Measurements from ENCODE around the gene CCL25. TPM values are rescaled to one million over a fixed set of nuclear protein-coding genes. Genes with fewer than 3 reads are reported as not detected.

CCL25 gene
- total RNA-seq, 1 experiment from 2014 or later: not detected

- Histone ChIP-seq H3K4me3 (replicated peaks in 1 of 2; ENCODE audit: low read depth in 1 of 2, low read length in 2 of 2) (no peak overlapping the region), H3K9ac (ENCODE audit: low read length) (no peak overlapping the region), H3K27ac (ENCODE audit: low read depth, low read length) (no peak overlapping the region), H3K9me3 (ENCODE audit: control insufficient read depth in 1 of 2, insufficient read depth in 1 of 2, low read depth in 1 of 2, low read length in 2 of 2) (no peaks in the 10 kb centered on the region), H3K9me2 (ENCODE audit: insufficient read depth) (no peaks in the 10 kb centered on the region), H4K20me1 (ENCODE audit: insufficient read depth) (no peaks in the 10 kb centered on the region), H2AFZ (ENCODE audit: low read depth, low read length, poor library complexity, severe bottlenecking) (no peak overlapping the region), H3K79me2 (ENCODE audit: insufficient read depth, low read length) (no peaks in the 10 kb centered on the region), H3K4me1 (ENCODE audit: control insufficient read depth in 1 of 2, insufficient read depth in 2 of 2, low read length in 2 of 2) (peaks cover 4 to 10% of the 10 kb centered on the region in 2 experiments; a peak in 3 of 4 replicates), H3K4me2 (ENCODE audit: low read length) (peak overlapping the region; percentile 57; the same call in 1 of the 2 replicates), H3K27me3 (ENCODE audit: insufficient read depth, low read length) (no peaks in the 10 kb centered on the region), H3K36me3 (ENCODE audit: control insufficient read depth in 1 of 2, insufficient read depth in 2 of 2, low read length in 2 of 2) (no peaks in the 10 kb centered on the region)
- DNase-seq (ENCODE audit: low read depth, low spot score) (no peak), ATAC-seq (no peak)
- intact Hi-C loops (cut with micrococcal nuclease): no loop called here
- ChIA-PET RAD21 (ENCODE audit: low non-redundant PET in 1 of 2, low total read pairs in 2 of 2, uncharacterized antibody in 2 of 2, unreplicated experiment in 2 of 2) (no interaction called here), CTCF (no interaction called here), POLR2A (no interaction called here)
- BruUV-seq (replicated peaks): no TSS peak
- TF ChIP-seq MAX (IDR thresholded peaks at IDR 0.05) (no peak), POLR2AphosphoS5 (IDR thresholded peaks at IDR 0.05; ENCODE audit: low read depth, low read length) (no peak), EZH2phosphoT487 (IDR thresholded peaks at IDR 0.05; ENCODE audit: borderline replicate concordance) (no peak), CTCF (IDR thresholded peaks at IDR 0.05 in 2 of 3, conservative IDR thresholded peaks at IDR 0.05 in 1 of 3; ENCODE audit: borderline replicate concordance in 1 of 3, insufficient read depth in 1 of 3, low read depth in 2 of 3, low read length in 2 of 3) (no peak), ELF1 (IDR thresholded peaks at IDR 0.05; ENCODE audit: borderline replicate concordance, low read depth) (no peak), EZH2 (IDR thresholded peaks at IDR 0.05) (no peak), SP1 (IDR thresholded peaks at IDR 0.05; ENCODE audit: low read depth) (no peak), POLR2A (IDR thresholded peaks at IDR 0.05; ENCODE audit: borderline replicate concordance, extremely low read depth, insufficient read depth, insufficient read length) (no peak), JUND (IDR thresholded peaks at IDR 0.05) (no peak), YY1 (IDR thresholded peaks at IDR 0.05; ENCODE audit: extremely low read depth, insufficient replicate concordance, low read depth, low read length) (no peak), REST (IDR thresholded peaks at IDR 0.05; ENCODE audit: low read depth) (no peak), RAD21 (IDR thresholded peaks at IDR 0.05; ENCODE audit: low read depth) (no peak), ZNF274 (IDR thresholded peaks at IDR 0.05; ENCODE audit: low read depth, low read length) (no peak), CBX3 (IDR thresholded peaks at IDR 0.05; ENCODE audit: low read depth) (no peak), SIN3A (IDR thresholded peaks at IDR 0.05; ENCODE audit: low read depth) (no peak), SRF (IDR thresholded peaks at IDR 0.05; ENCODE audit: low read depth) (no peak), ZFX (IDR thresholded peaks at IDR 0.05) (no peak), CEBPB (IDR thresholded peaks at IDR 0.05; ENCODE audit: low read depth) (no peak), ATF3 (IDR thresholded peaks at IDR 0.05) (no peak)
Observed at GRCh38 chr19:8041531-8041931, 11.0 kb upstream of the CCL25 start.

Measured in HCT116 (cell line).